ENCODE results near the gene GALNT1. TPM values are rescaled to one million over a fixed set of nuclear protein-coding genes. Genes with fewer than 3 reads are reported as not detected.
"Not testable (repeated sequence)": the region's sequence is repeated elsewhere in the genome, so short reads cannot be mapped to it uniquely, and the experiment has no call there.

The GALNT1 gene
- 76.7 TPM for total RNA-seq

GRCh38 chr18:35581546-35581897, at the start of gene GALNT1:
TSS of gene GALNT1 (plus strand) at chr18:35581740. CDS start at chr18:35654663, 72,923 bp downstream.
- no peak for DNase-seq

GRCh38 chr18:35533916-35534405, 47.6 kb upstream of the GALNT1 start:
- DNase-seq: no peak

- DNase-seq: no peak
Measured at GRCh38 chr18:35535297-35535696, 46.2 kb upstream of the GALNT1 start.

GRCh38 chr18:35542356-35542755, 39.2 kb upstream of the GALNT1 start:
- DNase-seq: no peak

GRCh38 chr18:35547008-35547605, 34.4 kb upstream of the GALNT1 start:
- DNase-seq: no peak

- DNase-seq: no peak
Measured at GRCh38 chr18:35549564-35549963, 32.0 kb upstream of the GALNT1 start.

- no peak for DNase-seq
Measured at GRCh38 chr18:35553300-35553699, 28.2 kb upstream of the GALNT1 start.

- not testable (repeated sequence) for DNase-seq
Measured at GRCh38 chr18:35555538-35555937, 26.0 kb upstream of the GALNT1 start.

- no peak for DNase-seq
Measured at GRCh38 chr18:35559867-35560266, 21.7 kb upstream of the GALNT1 start.

GRCh38 chr18:35564795-35565453, 16.6 kb upstream of the GALNT1 start:
- DNase-seq: no peak

- no peak for DNase-seq
Measured at GRCh38 chr18:35566019-35566418, 15.5 kb upstream of the GALNT1 start.

GRCh38 chr18:35570182-35570581, 11.4 kb upstream of the GALNT1 start:
- no peak for DNase-seq

- no peak for DNase-seq
Measured at GRCh38 chr18:35571138-35571537, 10.4 kb upstream of the GALNT1 start.

GRCh38 chr18:35572644-35573043, 8.9 kb upstream of the GALNT1 start:
- DNase-seq: no peak

- no peak for DNase-seq
Measured at GRCh38 chr18:35573531-35573930, 8.0 kb upstream of the GALNT1 start.

- DNase-seq: not testable (repeated sequence)
Measured at GRCh38 chr18:35576240-35576845, 5.2 kb upstream of the GALNT1 start.

GRCh38 chr18:35577045-35577848, 4.3 kb upstream of the GALNT1 start:
- no peak for DNase-seq

GRCh38 chr18:35578481-35578880, 3.1 kb upstream of the GALNT1 start:
- no peak for DNase-seq

- no peak for DNase-seq
Measured at GRCh38 chr18:35578936-35579335, 2.6 kb upstream of the GALNT1 start.

GRCh38 chr18:35580701-35581539, 620 bp upstream of the GALNT1 start:
- peak; percentile 41 for DNase-seq

GRCh38 chr18:35581898-35582641, 530 bp downstream of the GALNT1 start:
- peak; percentile 29 for DNase-seq

All from skin of body (tissue), 2 donors.